Measurements from ENCODE around the gene DEDD.
A peak's percentile ranks its signal among the peaks of the same experiment; 100 is the strongest.

DEDD gene, protein sequence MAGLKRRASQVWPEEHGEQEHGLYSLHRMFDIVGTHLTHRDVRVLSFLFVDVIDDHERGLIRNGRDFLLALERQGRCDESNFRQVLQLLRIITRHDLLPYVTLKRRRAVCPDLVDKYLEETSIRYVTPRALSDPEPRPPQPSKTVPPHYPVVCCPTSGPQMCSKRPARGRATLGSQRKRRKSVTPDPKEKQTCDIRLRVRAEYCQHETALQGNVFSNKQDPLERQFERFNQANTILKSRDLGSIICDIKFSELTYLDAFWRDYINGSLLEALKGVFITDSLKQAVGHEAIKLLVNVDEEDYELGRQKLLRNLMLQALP

DNA sequence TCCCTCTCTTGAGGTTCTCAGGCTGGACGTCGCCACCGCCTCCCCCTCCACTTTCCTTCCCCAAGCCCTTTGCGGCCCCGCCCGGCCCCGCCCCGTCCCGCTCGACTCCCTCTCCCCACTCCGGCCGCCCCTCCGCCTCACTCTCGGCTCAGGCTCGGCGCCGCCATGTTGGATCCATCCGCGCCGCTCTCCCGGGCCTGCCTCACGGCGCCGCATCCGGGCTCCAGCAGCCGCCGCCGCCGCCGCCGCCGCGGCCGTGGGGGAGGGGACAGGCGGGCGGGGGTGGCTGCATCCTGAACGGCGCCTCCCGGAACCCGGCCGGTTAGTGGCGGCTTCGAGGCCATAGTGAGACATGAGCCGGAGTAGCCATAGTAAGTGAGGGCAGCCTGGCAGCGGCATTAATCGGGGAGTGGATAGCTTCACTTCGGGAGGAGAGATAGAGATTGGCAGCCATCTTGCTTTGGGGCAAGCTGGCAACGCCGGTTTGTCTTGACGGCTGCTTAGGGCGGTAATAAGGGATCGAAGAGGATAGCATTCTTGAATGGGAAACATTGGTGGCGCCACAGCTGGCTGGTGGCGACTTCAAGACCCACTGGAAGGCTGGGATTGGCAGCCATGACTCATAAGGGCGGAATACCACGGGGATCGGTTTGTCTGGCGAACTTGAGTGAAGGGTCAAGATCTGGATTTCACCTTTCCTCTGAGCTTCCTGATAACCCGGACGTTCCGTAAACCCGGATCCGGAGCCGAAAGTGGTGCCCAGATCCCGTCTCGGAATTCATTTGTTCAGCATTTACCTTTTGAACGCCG lies at the start of gene DEDD:
Gene DEDD (minus strand): TSS at position 258 of the 810 bp plus-strand sequence. CDS start 8,205 bp downstream, outside the sequence.
- peak; percentile 98 for DNase-seq (ENCODE audit: low read depth)

DNA sequence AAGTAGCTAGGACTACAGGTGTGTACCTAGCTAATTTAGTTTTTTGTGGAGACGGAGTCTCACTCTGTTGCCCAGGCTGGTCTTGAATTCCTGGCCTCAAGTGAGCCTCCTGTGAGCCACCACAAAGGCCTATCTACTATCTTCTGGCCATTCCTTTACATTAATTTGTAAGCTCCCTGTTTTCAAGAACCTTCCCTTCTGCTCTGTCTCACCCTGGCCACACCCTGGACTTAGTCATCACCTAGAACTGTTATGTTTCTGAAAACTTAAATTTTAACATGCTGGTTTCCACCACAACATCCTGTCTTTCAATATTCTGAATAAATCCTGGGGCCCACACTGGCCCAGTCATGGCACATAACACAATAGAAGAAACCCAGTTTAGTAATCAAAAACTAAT lies 49.7 kb upstream of the DEDD start:
- DNase-seq (ENCODE audit: low read depth): peak; percentile 66

DNA sequence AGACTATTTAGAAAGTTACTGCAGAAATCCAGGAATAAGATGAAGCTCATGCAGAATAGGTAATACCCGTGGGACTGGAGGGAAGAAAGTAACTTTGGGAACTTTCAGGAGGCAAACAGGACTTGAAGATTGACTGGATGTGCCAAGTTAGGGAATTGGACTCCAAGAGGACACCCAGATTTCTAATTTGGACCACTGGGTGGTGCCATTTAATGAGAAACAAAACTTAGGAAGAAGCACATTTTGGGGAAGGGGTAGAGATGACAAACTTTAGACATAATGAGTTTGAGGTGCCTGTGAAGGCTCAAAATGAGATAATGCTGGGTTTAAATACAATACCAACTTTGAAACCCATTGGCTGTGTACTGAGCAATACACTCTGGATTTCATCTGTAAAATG lies 48.2 kb upstream of the DEDD start:
- peak; percentile 29 for DNase-seq (ENCODE audit: low read depth)

DNA sequence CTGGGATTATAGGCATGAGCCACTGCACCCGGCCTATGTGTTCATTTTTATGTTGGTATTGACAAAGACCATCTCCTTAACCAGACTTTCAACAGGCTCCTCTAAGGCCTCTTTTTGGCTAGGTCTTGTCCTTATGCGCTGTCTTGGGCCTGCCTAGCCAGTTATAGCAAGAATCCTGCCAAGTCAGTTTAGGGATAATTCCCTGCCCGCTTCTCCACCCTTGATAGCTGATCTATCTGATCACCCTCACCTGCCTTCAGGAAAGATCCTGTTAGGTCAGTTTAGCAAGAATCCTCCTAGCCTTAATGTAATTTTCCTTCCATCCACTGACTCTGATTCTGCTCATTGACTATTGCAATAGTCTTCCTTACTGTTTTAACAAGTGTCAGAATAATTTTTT lies 47.2 kb upstream of the DEDD start:
- no peak for DNase-seq (ENCODE audit: low read depth)

DNA sequence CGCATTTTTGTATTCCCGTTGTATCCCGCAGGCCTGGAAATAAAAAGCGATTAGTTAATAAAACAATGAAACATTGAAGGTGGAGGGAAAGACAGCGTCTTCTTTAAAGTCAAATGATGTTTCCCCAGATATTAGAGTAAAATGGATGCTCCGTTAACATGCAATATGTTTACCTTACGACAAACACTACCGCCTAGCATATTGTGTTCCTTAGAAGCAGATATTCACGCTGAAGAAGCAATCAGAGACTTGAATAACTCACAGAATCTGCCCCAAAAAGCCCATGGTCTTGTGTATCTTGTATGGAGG lies 45.4 kb upstream of the DEDD start:
- DNase-seq (ENCODE audit: low read depth): no peak

DNA sequence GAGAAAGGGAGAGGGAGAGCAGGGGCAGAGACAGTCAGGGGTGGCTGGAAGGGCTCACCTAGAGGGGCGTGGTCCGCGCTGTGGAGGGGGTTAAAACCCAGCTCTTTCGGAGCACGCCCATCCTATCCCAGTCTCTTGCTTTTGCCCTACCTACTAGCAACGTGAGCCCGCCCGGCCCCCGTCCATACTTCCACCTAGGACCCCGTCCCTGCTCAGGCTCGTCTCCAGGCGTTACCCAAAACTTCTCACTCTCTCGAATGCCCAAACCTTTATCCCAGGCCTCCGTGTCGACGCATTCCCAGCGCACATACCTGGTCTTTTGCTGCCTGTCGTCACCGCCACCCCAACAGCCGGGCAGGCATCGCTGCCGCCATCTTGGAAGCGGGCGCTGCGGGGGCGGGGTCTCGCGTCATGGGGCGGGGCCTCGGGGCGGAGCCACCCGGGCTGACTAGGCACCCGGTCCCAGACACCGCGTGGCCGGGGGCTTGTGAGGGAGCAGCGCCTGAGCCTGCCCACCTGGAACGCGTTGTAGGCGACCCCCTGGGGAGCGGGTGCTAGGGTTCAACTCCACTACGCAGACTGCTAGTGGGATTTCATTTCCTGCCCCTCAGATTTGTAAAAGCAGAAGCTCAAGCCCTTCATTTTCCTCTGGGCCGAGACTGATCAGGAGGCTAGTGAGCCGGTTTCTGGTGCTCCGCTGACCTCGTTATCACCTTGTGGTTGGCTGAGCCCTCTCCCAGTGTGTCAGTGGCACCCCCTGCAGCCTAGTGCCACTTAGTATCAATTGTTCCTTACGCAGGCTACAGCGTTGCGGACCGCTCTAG lies 44.9 kb upstream of the DEDD start, which contains the start of gene B4GALT3:
Gene B4GALT3 (minus strand): TSS at position 396 of the 824 bp plus-strand sequence. CDS start 1,447 bp downstream, outside the sequence.
- DNase-seq (ENCODE audit: low read depth): peak; percentile 75

DNA sequence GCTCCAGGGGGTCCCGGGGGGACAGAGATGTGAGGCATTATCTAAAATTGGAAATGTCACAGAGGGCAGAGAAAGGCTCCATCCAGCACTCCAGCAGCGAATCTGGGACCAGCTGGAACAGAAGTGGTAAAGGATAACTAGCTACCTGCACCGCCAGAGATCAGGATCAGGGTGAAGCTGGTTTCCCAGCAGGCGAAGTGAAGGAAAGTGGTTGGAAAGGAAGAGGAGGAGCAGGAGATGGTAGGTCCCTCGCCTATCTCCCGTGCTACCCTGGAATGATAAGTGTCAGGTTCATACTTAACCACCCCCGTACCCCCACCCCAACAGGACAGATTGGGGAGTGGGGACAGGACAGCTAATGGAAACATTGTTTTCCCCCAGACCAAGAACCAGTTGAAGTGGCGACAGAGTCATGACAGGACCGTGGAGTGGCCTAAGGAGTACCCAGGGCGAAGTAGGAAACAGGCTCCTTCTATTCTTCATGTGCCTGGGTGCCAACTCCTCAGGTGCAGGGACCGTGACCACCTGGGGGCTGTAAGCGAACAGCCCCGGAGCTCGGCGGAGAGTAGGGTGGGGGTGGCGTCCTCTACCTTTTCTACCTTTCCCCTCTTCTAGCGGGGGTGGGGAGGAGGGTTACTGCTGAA lies 44.1 kb upstream of the DEDD start:
- no peak for DNase-seq (ENCODE audit: low read depth)

DNA sequence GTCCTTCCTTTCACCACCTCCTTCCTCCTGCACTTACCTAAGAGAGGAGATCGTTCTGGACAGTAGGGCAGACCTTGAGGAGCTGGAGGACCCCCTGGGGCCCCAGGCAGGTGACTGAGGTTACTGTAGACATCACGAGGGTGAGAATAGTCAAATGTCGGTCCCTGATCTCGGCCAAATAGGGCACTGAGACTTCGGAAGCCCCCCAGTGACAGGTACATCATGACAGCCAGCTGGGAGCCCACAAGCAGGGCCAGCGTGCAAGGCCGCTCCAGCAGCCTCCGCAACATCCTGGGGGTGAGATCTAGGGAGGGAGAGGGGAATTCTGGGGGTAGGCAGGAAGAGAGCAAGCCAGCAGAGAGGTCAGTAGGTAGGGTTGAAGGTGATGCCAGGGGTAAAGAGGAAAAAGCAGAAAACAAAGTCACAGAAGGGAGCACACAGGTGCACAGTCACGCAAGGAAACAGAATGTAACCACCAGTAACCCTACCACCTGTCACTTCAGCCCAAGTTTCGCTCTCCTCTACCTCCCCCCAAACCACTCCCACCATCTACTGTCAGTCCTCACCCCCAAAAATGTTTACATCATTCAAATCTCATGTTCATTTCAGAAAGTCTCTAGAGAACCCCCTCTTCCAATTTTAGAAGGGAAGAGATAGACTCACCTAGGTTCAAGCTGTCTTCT lies 43.4 kb upstream of the DEDD start:
- no peak for DNase-seq (ENCODE audit: low read depth)

DNA sequence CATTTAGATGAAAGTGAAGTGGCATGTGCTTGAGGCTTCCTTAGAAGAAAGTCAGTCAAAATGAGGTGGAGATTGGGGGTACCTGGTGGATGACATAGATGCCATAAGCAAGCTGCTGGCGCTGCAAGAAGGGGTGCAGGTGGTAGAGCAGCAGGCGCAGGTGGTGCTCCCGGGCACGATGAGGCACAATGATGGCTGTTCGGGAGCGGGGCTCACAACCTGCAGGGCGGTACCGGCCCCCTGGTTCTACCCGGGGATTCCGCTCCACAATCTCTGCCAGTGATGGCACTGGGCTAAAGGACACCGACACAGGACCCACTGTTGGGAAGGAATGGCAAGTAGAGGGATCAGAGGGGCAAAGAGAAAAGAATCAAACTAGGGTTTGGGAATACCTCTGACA lies 42.4 kb upstream of the DEDD start:
- DNase-seq (ENCODE audit: low read depth): no peak

DNA sequence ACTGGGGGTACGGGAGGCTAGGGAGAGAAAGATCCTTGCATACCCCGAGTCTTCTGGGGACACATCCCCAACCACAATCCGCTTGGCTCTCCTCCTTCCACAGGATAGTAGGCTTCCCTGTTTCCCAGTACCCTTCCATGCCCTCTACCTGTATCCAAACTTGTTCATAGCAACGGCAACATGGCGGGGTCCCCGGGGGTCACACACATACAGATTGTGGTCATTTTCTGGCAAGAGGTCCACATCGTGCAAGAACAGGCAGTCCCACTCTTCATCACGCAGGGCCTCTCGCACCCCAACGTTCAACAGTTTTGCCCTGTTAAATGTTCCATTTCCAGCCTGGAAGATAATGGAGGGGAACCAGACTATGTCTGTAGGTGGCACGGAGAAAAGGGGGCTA lies 41.2 kb upstream of the DEDD start:
- DNase-seq (ENCODE audit: low read depth): no peak

DNA sequence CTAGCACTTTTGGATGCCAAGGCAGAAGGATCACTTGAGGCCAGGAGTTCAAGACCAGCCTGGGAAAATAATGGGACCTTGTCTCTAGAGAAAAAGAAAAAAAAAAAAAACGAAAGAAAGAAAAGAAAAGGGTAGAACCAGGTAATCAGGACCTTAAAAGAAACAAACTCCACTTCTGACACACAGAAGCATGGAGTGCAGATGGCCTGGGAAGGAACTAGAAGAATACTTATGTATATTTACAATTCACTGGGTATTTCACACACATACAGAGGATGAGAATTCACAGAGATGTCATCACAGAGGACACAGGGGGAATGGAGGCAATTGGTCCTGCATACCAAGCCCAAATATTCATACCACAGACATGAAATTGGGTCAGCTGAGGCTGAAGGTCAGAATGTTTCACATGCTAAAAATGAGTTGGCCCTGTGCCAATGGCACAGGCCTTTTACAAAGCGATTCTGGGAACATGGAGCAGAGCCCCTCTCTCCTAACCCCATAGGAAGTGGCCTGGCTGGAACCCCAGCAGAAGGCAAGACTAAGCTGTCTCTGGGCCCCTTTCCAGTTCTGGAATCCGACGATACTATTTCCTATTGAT lies 40.4 kb upstream of the DEDD start:
- peak; percentile 93 for DNase-seq (ENCODE audit: low read depth)

DNA sequence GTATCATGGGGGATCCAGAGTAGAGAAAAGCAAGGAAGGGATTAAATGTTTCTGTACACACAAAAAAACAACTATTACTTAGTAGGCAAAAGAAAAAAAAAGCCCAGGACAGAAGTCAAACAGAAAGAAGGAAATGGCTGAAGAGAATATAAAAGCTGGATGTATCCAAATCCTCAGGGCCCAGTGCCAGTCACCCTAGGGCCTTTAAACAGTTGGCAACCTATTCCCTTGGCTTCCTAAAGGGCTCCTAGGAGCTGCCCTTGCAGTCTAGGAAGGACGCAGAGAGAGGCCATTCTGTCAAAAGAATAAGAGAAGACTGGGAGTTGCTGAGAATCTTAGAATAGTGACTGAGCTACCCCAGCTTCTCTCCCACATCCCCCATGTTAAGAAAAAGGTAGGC lies 39.9 kb upstream of the DEDD start:
- DNase-seq (ENCODE audit: low read depth): no peak

DNA sequence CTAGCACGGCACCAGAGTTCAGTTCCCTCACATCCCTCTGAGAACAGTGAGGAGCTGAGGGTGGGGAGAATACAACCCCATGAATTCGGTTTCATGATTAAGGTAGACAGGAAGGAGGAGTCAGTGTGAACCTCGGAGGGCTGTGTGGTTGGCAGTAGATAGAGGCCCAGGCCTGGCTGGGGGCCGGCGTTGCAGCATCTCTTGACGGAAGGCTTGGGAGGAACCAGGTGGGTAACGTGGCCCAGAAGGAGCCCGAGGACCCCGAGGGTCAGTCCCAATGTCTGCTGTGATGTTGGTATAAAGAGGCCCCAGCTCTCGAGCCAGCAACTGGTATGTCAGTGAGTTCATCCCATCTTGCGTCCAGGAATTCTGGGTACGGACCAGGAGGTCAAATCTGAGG lies 39.2 kb upstream of the DEDD start:
- DNase-seq (ENCODE audit: low read depth): no peak

DNA sequence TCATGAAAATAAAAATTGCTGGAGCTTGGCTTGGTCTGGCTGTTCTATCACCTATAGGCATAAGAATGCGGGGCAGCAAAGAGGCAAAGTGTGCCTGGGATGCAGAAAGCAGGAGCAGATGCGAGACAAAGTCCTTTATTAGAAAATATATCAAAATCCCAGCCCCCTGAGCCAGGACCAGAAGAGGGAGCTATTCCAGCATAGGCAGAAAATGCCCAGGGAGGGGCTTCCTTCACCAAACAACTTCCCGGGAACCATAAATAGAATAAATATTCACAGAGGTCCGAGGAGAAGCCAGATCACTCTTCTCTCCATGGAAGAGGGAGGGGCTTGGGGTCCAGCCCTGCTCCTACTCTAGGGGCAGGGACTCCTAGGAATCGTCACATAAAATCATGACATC lies 38.7 kb upstream of the DEDD start:
- no peak for DNase-seq (ENCODE audit: low read depth)

DNA sequence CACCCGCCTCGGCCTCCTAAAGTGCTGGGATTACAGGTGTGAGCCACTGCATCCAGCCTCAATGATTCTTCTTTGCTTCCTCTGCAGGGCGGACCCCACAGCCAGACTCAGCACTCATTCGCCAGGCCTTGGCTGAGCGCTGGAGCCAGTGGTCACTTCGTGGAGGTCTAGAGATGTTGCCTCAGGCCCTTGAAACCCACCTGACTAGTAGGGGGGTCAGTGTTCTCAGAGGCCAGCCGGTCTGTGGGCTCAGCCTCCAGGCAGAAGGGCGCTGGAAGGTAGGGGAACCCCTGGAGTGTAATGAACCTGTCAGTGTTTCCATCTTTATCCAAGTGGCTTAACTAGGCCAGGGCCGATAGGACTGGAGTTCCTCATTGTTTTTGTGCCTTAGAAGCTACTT lies 36.4 kb upstream of the DEDD start:
- no peak for DNase-seq (ENCODE audit: low read depth)

DNA sequence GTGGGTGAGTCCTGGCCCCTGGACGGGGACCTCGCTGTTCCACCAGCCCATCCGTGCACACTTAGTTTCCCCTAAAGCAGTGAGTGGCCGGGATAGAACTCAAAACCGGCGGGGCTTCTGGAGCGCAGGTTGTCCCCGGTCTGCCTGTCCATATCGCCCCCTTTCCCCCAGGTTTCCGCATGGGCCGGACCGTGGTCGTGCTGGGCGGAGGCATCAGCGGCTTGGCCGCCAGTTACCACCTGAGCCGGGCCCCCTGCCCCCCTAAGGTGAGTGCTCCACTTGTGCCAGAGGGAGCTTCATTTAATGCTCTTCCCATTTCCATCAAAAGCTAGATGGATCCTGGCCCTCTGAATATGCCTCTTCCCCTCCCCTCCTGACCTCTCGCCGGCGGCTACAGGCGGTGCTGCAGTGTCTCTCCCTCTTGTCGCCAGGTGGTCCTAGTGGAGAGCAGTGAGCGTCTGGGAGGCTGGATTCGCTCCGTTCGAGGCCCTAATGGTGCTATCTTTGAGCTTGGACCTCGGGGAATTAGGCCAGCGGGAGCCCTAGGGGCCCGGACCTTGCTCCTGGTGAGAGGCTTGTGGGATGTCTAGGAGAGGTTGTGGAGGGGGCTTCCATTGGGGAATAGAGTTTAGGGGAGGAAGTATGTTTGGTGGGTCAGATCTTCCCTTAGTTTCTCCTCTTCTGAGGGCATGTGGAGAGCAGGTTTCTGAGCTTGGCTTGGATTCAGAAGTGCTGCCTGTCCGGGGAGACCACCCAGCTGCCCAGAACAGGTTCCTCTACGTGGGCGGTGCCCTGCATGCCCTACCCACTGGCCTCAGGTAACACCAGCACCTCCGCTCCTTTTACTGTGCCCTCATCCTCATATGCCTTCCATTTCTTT lies 34.4 kb upstream of the DEDD start:
- peak; percentile 13 for DNase-seq (ENCODE audit: low read depth)

DNA sequence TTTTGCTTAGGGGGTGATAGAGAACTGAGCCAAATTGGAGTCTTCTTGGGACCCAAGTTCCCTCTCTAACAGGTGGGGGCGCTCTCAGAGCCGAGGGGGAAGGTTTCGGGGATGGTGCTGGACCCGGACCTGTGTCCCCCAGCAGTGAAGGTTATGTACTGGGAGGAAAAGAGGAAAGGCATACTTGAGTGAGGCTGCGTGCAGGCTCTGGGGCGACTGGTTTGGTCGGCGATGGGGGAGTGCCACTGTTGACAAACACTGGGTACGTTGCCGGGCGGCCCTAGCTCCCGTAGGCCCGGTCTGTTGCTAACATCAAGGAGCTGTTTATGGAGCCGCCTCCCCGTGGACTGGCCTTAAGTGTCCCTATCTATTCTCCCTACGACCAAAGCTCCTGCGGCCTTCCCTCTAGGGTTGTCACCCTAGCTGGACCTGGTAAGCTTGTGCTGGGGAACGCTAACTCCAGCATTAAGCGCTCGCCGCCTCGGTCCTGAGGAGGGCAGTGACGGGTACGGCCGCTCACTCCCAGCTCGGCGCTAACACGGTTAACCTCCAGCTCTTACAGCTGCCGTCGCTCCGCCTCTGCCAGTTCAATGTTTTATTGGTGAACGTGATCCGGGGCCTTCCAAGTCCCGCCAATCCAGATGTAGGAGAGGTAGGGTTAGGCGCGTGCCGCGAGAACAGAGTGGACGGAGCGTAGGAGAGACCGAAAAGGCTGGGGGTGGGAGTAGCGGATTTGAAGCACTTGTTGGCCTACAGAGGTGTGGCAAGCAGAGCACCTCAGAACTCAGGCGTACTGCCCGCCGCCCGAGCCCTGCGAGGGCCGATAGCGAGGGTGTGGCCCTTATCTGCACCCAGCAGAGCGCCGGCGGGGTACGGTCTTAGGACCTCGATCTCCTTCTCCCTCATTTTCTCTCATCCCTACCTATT lies 33.5 kb upstream of the DEDD start, which contains the start of gene PPOX:
Gene PPOX (plus strand): TSS at position 685 of the 927 bp plus-strand sequence. CDS start 422 bp downstream, outside the sequence.
- DNase-seq (ENCODE audit: low read depth): peak; percentile 99

DNA sequence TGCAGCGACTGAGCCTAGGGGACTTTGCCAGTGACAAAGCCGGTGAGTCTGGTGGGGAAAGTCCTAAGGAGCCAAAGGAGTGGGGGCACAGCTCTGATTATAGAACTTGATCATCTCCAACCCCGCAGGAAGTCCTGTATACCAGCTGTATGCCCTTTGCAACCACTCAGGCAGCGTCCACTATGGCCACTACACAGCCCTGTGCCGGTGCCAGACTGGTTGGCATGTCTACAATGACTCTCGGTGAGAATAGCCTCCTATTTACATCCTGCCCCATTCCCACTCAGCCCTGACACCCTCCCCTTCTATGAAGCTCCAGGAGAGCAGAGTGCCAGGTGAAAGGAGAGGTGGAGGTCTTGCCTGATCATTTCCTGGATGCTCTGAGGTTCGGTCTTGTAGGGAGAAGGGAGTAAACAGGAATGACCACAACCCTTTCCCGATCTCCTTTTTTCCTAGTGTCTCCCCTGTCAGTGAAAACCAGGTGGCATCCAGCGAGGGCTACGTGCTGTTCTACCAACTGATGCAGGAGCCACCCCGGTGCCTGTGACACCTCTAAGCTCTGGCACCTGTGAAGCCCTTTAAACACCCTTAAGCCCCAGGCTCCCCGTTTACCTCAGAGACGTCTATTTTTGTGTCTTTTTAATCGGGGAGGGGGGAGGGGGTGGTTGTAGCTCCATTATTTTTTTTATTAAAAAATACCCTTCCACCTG lies 32.6 kb upstream of the DEDD start:
- no peak for DNase-seq (ENCODE audit: low read depth)

All from EH (cell line).